Tibial nerve (tissue), 4 donors: Measurements from ENCODE around the gene TAGLN2. TPM values are rescaled to one million over a fixed set of nuclear protein-coding genes. Genes with fewer than 3 reads are reported as not detected.

Experiments
- DNase-seq, 2 donors: peaks; one replicate each; pipeline ENCODE4 v3.0.0-alpha.2; 2019; ENCODE audit warnings: low spot score in 2 of 2
- H3K27ac ChIP-seq, 4 donors: fragments of 200-600 bp; sonication (generic) in 3 of 4; one replicate each; pipeline ENCODE4 v1.5.1; 2017 to 2019; ENCODE audit warnings: mild to moderate bottlenecking in 1 of 4
- H3K27me3 ChIP-seq, 2 donors: fragments of 200-600 bp; sonication (generic) in 1 of 2; one replicate each; pipeline versions ENCODE4 v1.5.1 to v1.6.0; 2017 to 2019
- H3K36me3 ChIP-seq, 3 donors: fragments of 200-600 bp; sonication (generic); one replicate each; pipeline ENCODE4 v1.5.1; 2018 to 2019
- H3K4me1 ChIP-seq, 4 donors: fragments of 200-600 bp; sonication (generic) in 3 of 4; one replicate each; pipeline ENCODE4 v1.5.1; 2017 to 2019
- H3K4me3 ChIP-seq, 4 donors: fragments of 200-600 bp; sonication (generic) in 3 of 4; one replicate each; pipeline ENCODE4 v1.5.1; 2017 to 2019; ENCODE audit warnings: mild to moderate bottlenecking in 1 of 4, moderate library complexity in 1 of 4
- H3K9me3 ChIP-seq, 4 donors: fragments of 200-600 bp; sonication (generic) in 3 of 4; one replicate each; pipeline ENCODE4 v1.5.1; 2017 to 2019
- CTCF ChIP-seq, 5 experiments: fragments of 200-600 bp in 3 of 5; fragments of 450-650 bp in 2 of 5; sonication (generic) in 3 of 5; IDR thresholded peaks; one replicate each; pipeline ENCODE4 v1.5.1; 2016 to 2019; ENCODE audit warnings: antibody characterized with exemption in 5 of 5, mild to moderate bottlenecking in 3 of 5, moderate library complexity in 2 of 5
- EP300 ChIP-seq, 2 donors: sonication (generic); formaldehyde crosslinking; IDR thresholded peaks; one replicate each; pipeline ENCODE4 v1.6.1; 2017; ENCODE audit warnings: antibody characterized with exemption in 2 of 2, mild to moderate bottlenecking in 1 of 2
- POLR2A ChIP-seq, 2 donors: fragments of 450-650 bp; IDR thresholded peaks; one replicate each; pipeline ENCODE4 v1.6.1; 2017; ENCODE audit warnings: antibody characterized with exemption in 2 of 2, mild to moderate bottlenecking in 2 of 2, moderate library complexity in 2 of 2
- WGBS, 2 donors: methylation state at CpG; one replicate each; pipeline ENCODE4 v1.1.5; 2018; 5-methylcytosine and 5-hydroxymethylcytosine counted together
- total RNA-seq, 4 donors: library from RNA; depleted of rRNA; stranded (reverse); fragments of >200 nt; gene quantifications; one replicate each; pipeline ENCODE4 v1.1.0, GENCODE V29; 2016

TAGLN2 gene
- total RNA-seq, 4 donors from 2014 or later, result 149 to 205 (median 168) TPM

GRCh38 chr1:159936273-159936904 lies 11.1 kb upstream of the TAGLN2 start:
- WGBS, 2 donors, result 33 to 78% methylated on average over 6 to 16 of the region's 16 CpGs

GRCh38 chr1:159935719-159936272 lies 10.5 kb upstream of the TAGLN2 start:
- WGBS, 2 donors, result 64 to 73% methylated on average over 4 of the region's 4 CpGs
- H3K36me3 ChIP-seq, result no peaks in the 10 kb centered on the region
- no peak overlapping the region for H3K27ac ChIP-seq
- DNase-seq, result no peak
- peaks cover 0 to 7% of the 10 kb centered on the region in 2 donors for H3K27me3 ChIP-seq
- no peak overlapping the region for H3K4me3 ChIP-seq
- H3K9me3 ChIP-seq, result no peaks in the 10 kb centered on the region
- peaks cover 0 to 17% (median 8%) of the 10 kb centered on the region in 4 donors for H3K4me1 ChIP-seq
- no peak for TF ChIP-seq EP300 (IDR thresholded peaks at IDR 0.05)
- no peak for TF ChIP-seq POLR2A (IDR thresholded peaks at IDR 0.05)
- TF ChIP-seq CTCF (IDR thresholded peaks at IDR 0.05), result no peak

More at GRCh38 chr1:159936273-159936904, 11.1 kb upstream of the TAGLN2 start:
- Histone ChIP-seq H3K36me3 (no peaks in the 10 kb centered on the region), H3K4me3 (no peak overlapping the region), H3K27me3 (peaks cover 0 to 7% of the 10 kb centered on the region in 2 donors), H3K9me3 (no peaks in the 10 kb centered on the region), H3K4me1 (peaks cover 0 to 17% (median 8%) of the 10 kb centered on the region in 4 donors), H3K27ac (no peak overlapping the region)
- TF ChIP-seq EP300 (IDR thresholded peaks at IDR 0.05), result no peak
- peak; percentile 97 to 99 (median 98) for TF ChIP-seq CTCF (IDR thresholded peaks at IDR 0.05)
- peak; percentile 52 to 77 for DNase-seq

- DNase-seq, result no peak
- 94 to 95% methylated on average over 11 of the region's 11 CpGs for WGBS, 2 donors
- no peak overlapping the region for H3K27ac ChIP-seq
- no peaks in the 10 kb centered on the region for H3K9me3 ChIP-seq
- TF ChIP-seq POLR2A (IDR thresholded peaks at IDR 0.05) (no peak), EP300 (IDR thresholded peaks at IDR 0.05) (no peak), CTCF (IDR thresholded peaks at IDR 0.05) (no peak)
- peaks cover 0 to 7% of the 10 kb centered on the region in 2 donors for H3K27me3 ChIP-seq
- H3K4me3 ChIP-seq, result no peak overlapping the region
- H3K4me1 ChIP-seq, result peaks cover 0 to 17% (median 8%) of the 10 kb centered on the region in 4 donors
- no peaks in the 10 kb centered on the region for H3K36me3 ChIP-seq
Observed at GRCh38 chr1:159935305-159935704, 10.0 kb upstream of the TAGLN2 start.

- 88 to 90% methylated on average over 13 to 14 of the region's 14 CpGs for WGBS, 2 donors
- Histone ChIP-seq H3K27me3 (peaks cover 0 to 7% of the 10 kb centered on the region in 2 donors), H3K36me3 (no peaks in the 10 kb centered on the region), H3K9me3 (no peaks in the 10 kb centered on the region), H3K4me1 (peaks cover 0 to 17% (median 8%) of the 10 kb centered on the region in 4 donors), H3K4me3 (no peak overlapping the region), H3K27ac (no peak overlapping the region)
- TF ChIP-seq CTCF (IDR thresholded peaks at IDR 0.05) (no peak), POLR2A (IDR thresholded peaks at IDR 0.05) (no peak), EP300 (IDR thresholded peaks at IDR 0.05) (no peak)
- DNase-seq, result no peak
Observed at GRCh38 chr1:159934136-159935039, 9.1 kb upstream of the TAGLN2 start.
